T-helper 1 cell treated with Interleukin-12 subunit alpha and Interleukin-12 subunit beta and Interleukin-4 antibody, amounts not matched to agents 30 μg/mL and 1 μg/mL, for 36 hours (primary cell): ENCODE measurements around the gene XPA.
"Not testable (repeated sequence)": the region's sequence is repeated elsewhere in the genome, so short reads cannot be mapped to it uniquely, and the experiment has no call there.

Source experiments
- H3K27ac Mint-ChIP-seq: one replicate; pipeline ENCODE4 v1.8.0; 2021; ENCODE audit warnings: mild to moderate bottlenecking, mixed read lengths
- H3K27me3 Mint-ChIP-seq: one replicate; pipeline ENCODE4 v1.8.0; 2021; ENCODE audit warnings: low read depth, mixed read lengths
- H3K36me3 Mint-ChIP-seq: one replicate; pipeline ENCODE4 v1.8.0; 2021; ENCODE audit warnings: low read depth, mixed read lengths
- H3K4me1 Mint-ChIP-seq: one replicate; pipeline ENCODE4 v1.8.0; 2021; ENCODE audit warnings: low read depth, mixed read lengths
- H3K4me3 Mint-ChIP-seq: one replicate; pipeline ENCODE4 v1.8.0; 2021; ENCODE audit warnings: mild to moderate bottlenecking, moderate library complexity, mixed read lengths
- H3K9me3 Mint-ChIP-seq: one replicate; pipeline ENCODE4 v1.8.0; 2021; ENCODE audit warnings: mixed read lengths

The XPA gene

GRCh38 chr9:97714435-97714834 is 17.3 kb upstream of the XPA start:
- Mint-ChIP-seq H3K4me3 (peak overlapping the region; percentile 48), H3K27me3 (peaks cover 34% of the 10 kb centered on the region), H3K36me3 (peaks cover 2% of the 10 kb centered on the region), H3K4me1 (peaks cover 29% of the 10 kb centered on the region), H3K9me3 (peaks cover 7% of the 10 kb centered on the region), H3K27ac (peak overlapping the region; percentile 17)

GRCh38 chr9:97711223-97711626 is 14.1 kb upstream of the XPA start:
- Mint-ChIP-seq H3K9me3 (no peaks in the 10 kb centered on the region), H3K4me1 (peaks cover 23% of the 10 kb centered on the region), H3K27ac (no peak overlapping the region), H3K4me3 (no peak overlapping the region), H3K27me3 (peaks cover 30% of the 10 kb centered on the region), H3K36me3 (no peaks in the 10 kb centered on the region)

DNA sequence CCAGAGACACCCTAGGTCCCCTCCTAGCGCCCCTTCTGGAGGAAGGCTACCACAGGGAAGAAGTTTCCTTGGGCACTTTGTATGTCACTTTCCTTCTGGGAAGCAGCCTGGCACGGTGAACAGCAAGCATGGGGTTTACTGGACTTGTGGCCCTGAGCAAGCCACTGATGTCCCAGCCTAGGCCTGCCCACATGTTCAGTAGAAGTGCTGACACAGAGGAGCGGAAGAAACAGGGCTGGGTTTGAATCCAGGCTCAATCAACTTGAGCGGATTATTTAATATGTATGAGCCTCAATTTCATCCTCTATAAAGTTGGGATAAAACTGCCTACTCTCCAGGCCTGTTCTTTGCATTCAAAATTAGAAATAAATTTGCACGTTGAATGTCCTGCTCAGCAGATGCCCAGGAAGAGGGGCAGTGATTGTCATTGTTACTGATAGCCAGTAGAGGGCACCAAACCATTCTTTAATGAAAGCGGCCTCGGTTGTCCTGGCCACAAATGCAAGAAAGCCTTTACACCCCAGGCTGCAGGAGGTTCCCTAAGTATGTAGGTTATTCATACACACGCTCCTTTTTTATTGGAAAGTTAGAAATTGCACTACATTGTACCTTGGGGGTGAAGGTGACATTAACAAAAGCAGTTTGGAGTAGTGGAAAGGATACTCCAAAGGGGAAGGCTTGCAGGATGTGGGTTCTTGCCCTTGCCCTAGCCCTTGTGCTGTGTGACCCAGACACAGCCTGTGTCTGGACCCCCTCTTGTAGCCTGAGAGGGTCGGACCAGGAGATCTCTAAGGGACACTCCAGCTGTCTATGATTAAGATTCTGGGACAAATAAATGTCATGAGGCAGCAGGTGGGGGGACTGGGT is 13.4 kb upstream of the XPA start:
- Mint-ChIP-seq H3K27ac (no peak overlapping the region), H3K36me3 (no peaks in the 10 kb centered on the region), H3K4me1 (peaks cover 28% of the 10 kb centered on the region), H3K27me3 (peaks cover 30% of the 10 kb centered on the region), H3K9me3 (no peaks in the 10 kb centered on the region), H3K4me3 (no peak overlapping the region)

DNA sequence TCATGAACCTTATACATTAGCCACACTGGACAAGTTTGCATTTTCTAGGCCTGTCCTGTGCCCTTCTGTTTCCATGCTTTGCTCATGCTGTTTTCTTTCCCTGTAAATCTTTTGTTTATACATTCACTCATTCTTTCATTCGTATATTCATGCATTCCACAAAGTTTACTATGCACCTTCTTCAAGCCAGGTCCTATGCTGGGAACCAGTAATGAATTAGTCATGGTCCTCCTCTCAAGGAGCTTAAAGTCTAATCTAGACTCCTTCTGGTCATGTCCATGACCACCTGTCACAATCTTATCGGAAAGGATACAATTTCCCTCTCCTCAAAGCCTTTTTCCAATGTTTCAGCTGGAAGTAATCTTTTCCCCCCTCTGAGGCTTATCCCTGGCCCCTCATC is 9.1 kb upstream of the XPA start:
- H3K27ac Mint-ChIP-seq, result no peak overlapping the region
- no peaks in the 10 kb centered on the region for H3K9me3 Mint-ChIP-seq
- peaks cover 2% of the 10 kb centered on the region for H3K36me3 Mint-ChIP-seq
- no peak overlapping the region for H3K4me3 Mint-ChIP-seq
- peaks cover 26% of the 10 kb centered on the region for H3K4me1 Mint-ChIP-seq
- H3K27me3 Mint-ChIP-seq, result peaks cover 24% of the 10 kb centered on the region

DNA sequence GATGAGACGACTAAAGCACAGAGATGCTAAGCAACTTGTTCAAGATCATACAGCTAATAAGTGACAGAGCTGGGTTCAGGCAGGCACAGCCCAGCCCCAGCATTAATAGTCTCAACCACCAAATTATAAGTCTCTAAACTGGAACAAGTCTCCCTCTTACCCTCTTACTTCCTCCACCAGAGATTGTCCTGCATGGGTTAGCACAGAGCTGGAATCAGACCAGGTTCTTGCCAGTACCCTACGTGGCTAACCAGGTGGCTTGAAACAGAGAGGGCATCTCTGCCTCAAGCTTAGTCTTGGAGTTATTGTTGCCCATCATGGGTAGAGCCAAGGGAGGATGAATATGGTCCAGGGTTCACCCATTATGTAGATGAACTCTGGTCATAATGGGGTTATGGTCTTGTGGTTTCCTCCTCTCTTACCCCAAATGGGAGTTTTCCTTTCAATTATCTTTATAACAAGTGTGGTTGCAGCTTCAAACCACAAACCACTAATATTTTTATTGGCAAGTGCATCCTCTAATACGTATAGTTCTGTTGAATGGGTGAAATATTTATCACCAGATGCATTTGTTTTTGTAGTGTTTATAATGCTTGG is 8.3 kb upstream of the XPA start:
- Mint-ChIP-seq H3K27ac (no peak overlapping the region), H3K4me3 (no peak overlapping the region), H3K9me3 (no peaks in the 10 kb centered on the region), H3K36me3 (peaks cover 2% of the 10 kb centered on the region), H3K27me3 (peaks cover 21% of the 10 kb centered on the region), H3K4me1 (peaks cover 20% of the 10 kb centered on the region)

- Mint-ChIP-seq H3K9me3 (no peaks in the 10 kb centered on the region), H3K4me1 (peaks cover 20% of the 10 kb centered on the region), H3K27me3 (peaks cover 19% of the 10 kb centered on the region), H3K36me3 (peaks cover 2% of the 10 kb centered on the region), H3K4me3 (no peak overlapping the region), H3K27ac (no peak overlapping the region)
Measured at GRCh38 chr9:97704851-97705250, 7.7 kb upstream of the XPA start.

DNA sequence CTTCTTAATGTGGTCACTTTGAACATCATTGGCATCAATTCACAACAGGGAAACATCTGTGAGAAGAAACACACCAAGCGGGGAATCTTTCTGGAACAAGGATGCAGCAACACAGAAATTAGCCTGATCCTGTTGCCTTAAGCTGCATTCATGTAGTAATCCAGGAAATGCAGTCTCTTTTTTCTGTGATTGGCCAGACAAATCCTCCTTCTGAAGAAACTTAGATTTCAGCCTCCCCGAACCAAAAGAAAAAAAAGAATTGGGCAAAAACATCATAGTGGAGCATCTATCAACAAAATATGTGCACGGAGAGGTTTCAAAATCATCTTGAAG is 7.2 kb upstream of the XPA start:
- peaks cover 18% of the 10 kb centered on the region for H3K27me3 Mint-ChIP-seq
- peaks cover 23% of the 10 kb centered on the region for H3K4me1 Mint-ChIP-seq
- peak overlapping the region; percentile 87 for H3K27ac Mint-ChIP-seq
- H3K9me3 Mint-ChIP-seq, result no peaks in the 10 kb centered on the region
- no peak overlapping the region for H3K4me3 Mint-ChIP-seq
- H3K36me3 Mint-ChIP-seq, result peaks cover 2% of the 10 kb centered on the region

GRCh38 chr9:97703437-97704344 is 6.6 kb upstream of the XPA start:
- Mint-ChIP-seq H3K27ac (peak overlapping the region; percentile 87), H3K27me3 (peaks cover 15% of the 10 kb centered on the region), H3K9me3 (no peaks in the 10 kb centered on the region), H3K4me1 (peaks cover 25% of the 10 kb centered on the region), H3K4me3 (no peak overlapping the region), H3K36me3 (peaks cover 2% of the 10 kb centered on the region)

DNA sequence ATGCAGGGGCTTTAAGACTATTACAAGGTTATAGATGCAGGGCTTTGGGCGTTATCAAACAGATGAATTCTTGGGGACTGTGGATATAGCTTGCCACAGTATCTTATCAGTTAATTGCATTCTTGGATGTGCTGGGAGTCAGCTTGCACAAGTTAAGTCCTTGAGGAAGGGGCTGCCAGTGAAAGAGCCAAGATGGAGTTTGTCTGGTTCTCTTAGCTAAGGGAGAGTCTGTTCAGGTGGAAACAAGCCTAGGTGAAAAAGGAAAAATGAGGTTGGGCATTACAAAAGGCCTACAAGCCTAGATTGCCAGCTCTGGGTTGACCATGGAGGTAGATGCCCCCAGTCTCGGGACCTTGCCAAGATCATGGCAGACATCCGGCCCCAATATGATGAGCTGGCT is 2.7 kb upstream of the XPA start:
- H3K4me1 Mint-ChIP-seq, result peaks cover 43% of the 10 kb centered on the region
- not testable (repeated sequence) for H3K27me3 Mint-ChIP-seq, H3K9me3 Mint-ChIP-seq, H3K27ac Mint-ChIP-seq, H3K36me3 Mint-ChIP-seq, H3K4me3 Mint-ChIP-seq

- H3K27me3 Mint-ChIP-seq, H3K27ac Mint-ChIP-seq, H3K9me3 Mint-ChIP-seq, H3K4me3 Mint-ChIP-seq, H3K36me3 Mint-ChIP-seq: not testable (repeated sequence)
- peaks cover 48% of the 10 kb centered on the region for H3K4me1 Mint-ChIP-seq
Measured at GRCh38 chr9:97699281-97699680, 2.1 kb upstream of the XPA start.

- H3K36me3 Mint-ChIP-seq, result peaks cover 8% of the 10 kb centered on the region
- no peak overlapping the region for H3K27ac Mint-ChIP-seq
- peaks cover 48% of the 10 kb centered on the region for H3K4me1 Mint-ChIP-seq
- H3K9me3 Mint-ChIP-seq, result no peaks in the 10 kb centered on the region
- no peaks in the 10 kb centered on the region for H3K27me3 Mint-ChIP-seq
- no peak overlapping the region for H3K4me3 Mint-ChIP-seq
Measured at GRCh38 chr9:97698865-97699264, 1.7 kb upstream of the XPA start.

GRCh38 chr9:97697837-97698236 is 697 bp upstream of the XPA start:
- H3K36me3 Mint-ChIP-seq, result peaks cover 12% of the 10 kb centered on the region
- H3K4me3 Mint-ChIP-seq, result peak overlapping the region; percentile 83
- no peaks in the 10 kb centered on the region for H3K9me3 Mint-ChIP-seq
- no peaks in the 10 kb centered on the region for H3K27me3 Mint-ChIP-seq
- peak overlapping the region; percentile 81 for H3K27ac Mint-ChIP-seq
- peaks cover 44% of the 10 kb centered on the region for H3K4me1 Mint-ChIP-seq

DNA sequence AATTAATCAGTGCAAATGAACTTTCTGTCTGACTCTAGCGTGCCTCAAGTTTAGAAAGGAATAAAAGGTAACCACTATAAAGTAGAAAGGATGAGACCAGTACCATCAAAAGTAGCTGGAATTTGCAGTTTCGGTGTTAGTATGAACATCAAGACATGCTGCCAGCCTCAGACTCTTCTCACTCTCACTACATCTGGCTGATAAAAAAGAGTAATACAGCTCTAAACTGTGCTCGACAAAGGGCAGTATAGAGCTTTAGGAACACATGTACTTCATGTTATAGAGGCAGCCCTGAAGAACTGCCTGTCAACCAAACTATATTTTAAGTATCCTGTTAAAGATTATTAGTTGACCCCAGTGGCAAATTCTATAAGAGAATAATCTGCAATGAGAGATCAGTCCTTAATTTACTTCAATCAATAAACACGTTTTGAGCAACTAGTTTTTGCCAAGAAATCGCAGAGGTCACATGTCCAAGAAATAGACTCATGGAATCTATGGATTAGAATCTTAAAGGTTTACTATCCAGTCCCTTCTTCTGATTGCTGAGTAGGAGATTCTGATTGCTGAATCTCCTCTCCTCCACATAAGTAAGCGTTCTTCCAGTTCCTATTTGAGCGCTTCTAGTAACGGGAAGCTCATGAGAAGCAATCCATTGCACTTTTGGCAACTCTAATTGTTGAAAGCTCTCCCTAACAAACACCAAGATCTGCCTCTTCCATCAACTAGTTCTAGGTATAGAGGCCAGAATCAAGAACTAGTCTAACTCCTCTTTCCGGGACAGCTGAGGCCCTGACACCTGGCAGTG is 941 bp downstream of the XPA start:
- H3K27me3 Mint-ChIP-seq, result no peaks in the 10 kb centered on the region
- peaks cover 12% of the 10 kb centered on the region for H3K36me3 Mint-ChIP-seq
- H3K27ac Mint-ChIP-seq, result peak overlapping the region; percentile 85
- peak overlapping the region; percentile 83 for H3K4me3 Mint-ChIP-seq
- H3K9me3 Mint-ChIP-seq, result no peaks in the 10 kb centered on the region
- H3K4me1 Mint-ChIP-seq, result peaks cover 44% of the 10 kb centered on the region

DNA sequence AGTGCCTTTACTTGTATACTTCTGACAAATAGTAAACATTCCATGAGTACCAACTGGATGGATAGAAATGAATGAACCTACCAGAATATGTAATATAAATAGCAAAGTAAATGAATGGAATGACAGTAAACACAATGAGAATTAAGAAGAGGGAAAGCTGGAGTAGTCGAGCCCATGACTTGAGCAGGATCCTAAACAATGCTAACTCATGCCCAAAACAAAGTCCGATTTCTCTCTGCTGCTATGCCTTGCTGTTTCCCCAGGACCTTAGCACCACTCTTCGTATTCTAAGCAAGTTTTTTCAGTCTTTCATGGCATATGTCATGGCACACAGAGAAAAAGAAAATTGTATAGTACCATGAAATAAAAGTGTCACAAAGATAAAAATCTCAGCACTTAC is 1.8 kb downstream of the XPA start:
- Mint-ChIP-seq H3K9me3 (no peaks in the 10 kb centered on the region), H3K27me3 (no peaks in the 10 kb centered on the region), H3K4me1 (peaks cover 44% of the 10 kb centered on the region), H3K27ac (no peak overlapping the region), H3K36me3 (peaks cover 14% of the 10 kb centered on the region), H3K4me3 (peak overlapping the region; percentile 83)
